ENCODE measurements around the gene NGEF.

- TF ChIP-seq CTCF (conservative IDR thresholded peaks at IDR 0.05; ENCODE audit: low read depth, low read length) (no peak), EZH2 (IDR thresholded peaks at IDR 0.05; ENCODE audit: low read length, unreplicated experiment) (no peak), EZH2phosphoT487 (IDR thresholded peaks at IDR 0.05; ENCODE audit: borderline replicate concordance, low read length) (no peak)
Measured at GRCh38 chr2:233013650-233014049, 594 bp upstream of the NGEF start.
